Esophagus muscularis mucosa (tissue), 4 donors: ENCODE data around the gene OTOF. TPM values are rescaled to one million over a fixed set of nuclear protein-coding genes. Genes with fewer than 3 reads are reported as not detected.

Experiments used
- DNase-seq: peaks from one replicate; pipeline ENCODE4 v3.0.0-alpha.2; 2017; ENCODE audit errors: extremely low spot score
- H3K27ac ChIP-seq, 4 donors: fragments of 200-600 bp; sonication (generic); replicated peaks in 1 of 4; 1 replicate in 3 of 4; 2 replicates in 1 of 4; pipeline ENCODE4 v1.5.1; 2016 to 2019; ENCODE audit warnings: mild to moderate bottlenecking in 1 of 4
- H3K27me3 ChIP-seq, 4 donors: fragments of 200-600 bp; sonication (generic); one replicate each; pipeline versions ENCODE4 v1.5.1 to v1.6.0; 2016 to 2019
- H3K36me3 ChIP-seq, 4 donors: fragments of 200-600 bp; sonication (generic); one replicate each; pipeline ENCODE4 v1.5.1; 2016 to 2019
- H3K4me1 ChIP-seq, 4 donors: fragments of 200-600 bp; sonication (generic); one replicate each; pipeline ENCODE4 v1.5.1; 2016 to 2019
- H3K4me3 ChIP-seq, 4 donors: fragments of 200-600 bp; sonication (generic); 1 replicate in 2 of 4; 2 replicates in 2 of 4; pipeline ENCODE4 v1.5.1; 2016 to 2019; ENCODE audit warnings: mild to moderate bottlenecking in 4 of 4, moderate library complexity in 1 of 4
- H3K9me3 ChIP-seq, 4 donors: fragments of 200-600 bp; sonication (generic); 1 replicate in 3 of 4; 2 replicates in 1 of 4; pipeline ENCODE4 v1.5.1; 2016 to 2019
- CTCF ChIP-seq, 3 experiments: fragments of 200-600 bp in 2 of 3; fragments of 450-650 bp in 1 of 3; sonication (generic) in 2 of 3; IDR thresholded peaks; one replicate each; pipeline ENCODE4 v1.5.1; 2017 to 2019; ENCODE audit warnings: antibody characterized with exemption in 3 of 3, mild to moderate bottlenecking in 2 of 3, moderate library complexity in 1 of 3
- EP300 ChIP-seq: sonication (generic); formaldehyde crosslinking; IDR thresholded peaks from one replicate; pipeline ENCODE4 v1.6.1; 2017; ENCODE audit warnings: antibody characterized with exemption
- POLR2A ChIP-seq: fragments of 450-650 bp; IDR thresholded peaks from one replicate; pipeline ENCODE4 v1.6.1; 2017; ENCODE audit warnings: antibody characterized with exemption, moderate library complexity, mild to moderate bottlenecking, low read depth
- POLR2AphosphoS5 ChIP-seq, 2 donors: sonication (generic); formaldehyde crosslinking; IDR thresholded peaks; one replicate each; pipeline ENCODE4 v1.6.1; 2017; ENCODE audit warnings: antibody characterized with exemption in 2 of 2
- WGBS: methylation state at CpG from one replicate; pipeline ENCODE4 v1.1.5; 2018; 5-methylcytosine and 5-hydroxymethylcytosine counted together
- intact Hi-C: fragments of 100-400 bp; cut with DNase I; formaldehyde crosslinking; loops from one replicate; pipeline ENCODE4 v1.15.1; 2023
- total RNA-seq, 4 donors: library from RNA; depleted of rRNA; stranded (reverse); fragments of >200 nt; gene quantifications; one replicate each; pipeline versions ENCODE4 v1.1.0 to v1.2.1, GENCODE V29; 2016

OTOF gene
- total RNA-seq, 4 donors from 2014 or later = 0.13 to 1.5 (median 0.38) TPM

- Histone ChIP-seq H3K4me1 (peaks cover 0 to 11% (median 5%) of the 10 kb centered on the region in 4 donors), H3K9me3 (no peaks in the 10 kb centered on the region), H3K36me3 (no peaks in the 10 kb centered on the region), H3K27ac (no peak overlapping the region), H3K4me3 (no peak overlapping the region), H3K27me3 (no peaks in the 10 kb centered on the region)
- WGBS = 90% methylated on average over 8 of the region's 8 CpGs
- TF ChIP-seq EP300 (no peak), CTCF (IDR thresholded peaks at IDR 0.05) (no peak), POLR2A (no peak), POLR2AphosphoS5 (IDR thresholded peaks at IDR 0.05) (no peak)
- no peak for DNase-seq
- intact Hi-C loops = no loop called here
These were observed 13.7 kb upstream of the OTOF start for GRCh38 chr2:26491563-26492167.

DNA sequence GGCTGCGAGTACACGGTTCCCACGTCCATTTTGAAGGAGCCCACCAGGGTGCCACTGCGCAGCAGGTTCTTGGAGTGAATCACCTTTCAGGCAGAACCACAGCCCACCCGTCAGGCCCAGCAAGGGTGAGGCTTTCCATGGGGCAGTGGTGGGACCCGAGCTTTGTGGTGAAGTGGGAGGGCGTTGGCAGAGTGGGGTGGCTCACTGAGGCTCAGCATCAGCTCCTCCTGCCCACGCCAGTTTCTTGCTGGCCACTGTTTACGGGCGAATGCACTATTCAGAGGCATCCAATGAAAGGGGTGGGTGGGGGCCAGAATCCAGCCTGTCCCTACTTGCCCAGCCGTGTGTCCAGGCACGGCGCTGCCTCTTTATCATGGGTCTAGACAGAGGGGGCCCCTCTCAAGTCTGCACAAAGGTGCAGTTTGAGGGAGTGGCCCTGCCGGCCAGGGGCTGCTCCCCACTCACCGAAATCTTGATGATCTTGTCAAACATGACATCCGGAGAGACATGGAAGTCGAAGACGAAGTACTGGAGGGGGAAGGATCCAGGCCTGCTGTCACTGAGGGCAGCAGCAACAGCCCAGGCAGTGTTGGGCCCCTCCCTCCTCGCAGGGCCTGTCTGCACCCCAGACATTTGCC lies 11.4 kb upstream of the OTOF start:
- Histone ChIP-seq H3K4me3 (no peak overlapping the region), H3K4me1 (peaks cover 0 to 2% (median 0%) of the 10 kb centered on the region in 4 donors), H3K27ac (no peak overlapping the region), H3K36me3 (no peaks in the 10 kb centered on the region), H3K9me3 (no peaks in the 10 kb centered on the region), H3K27me3 (peaks cover 0 to 4% (median 0%) of the 10 kb centered on the region in 4 donors)
- DNase-seq = no peak
- TF ChIP-seq POLR2AphosphoS5 (IDR thresholded peaks at IDR 0.05) (no peak), POLR2A (no peak), CTCF (IDR thresholded peaks at IDR 0.05) (no peak), EP300 (no peak)
- 88% methylated on average over 16 of the region's 19 CpGs for WGBS
- intact Hi-C loops = no loop called here

DNA sequence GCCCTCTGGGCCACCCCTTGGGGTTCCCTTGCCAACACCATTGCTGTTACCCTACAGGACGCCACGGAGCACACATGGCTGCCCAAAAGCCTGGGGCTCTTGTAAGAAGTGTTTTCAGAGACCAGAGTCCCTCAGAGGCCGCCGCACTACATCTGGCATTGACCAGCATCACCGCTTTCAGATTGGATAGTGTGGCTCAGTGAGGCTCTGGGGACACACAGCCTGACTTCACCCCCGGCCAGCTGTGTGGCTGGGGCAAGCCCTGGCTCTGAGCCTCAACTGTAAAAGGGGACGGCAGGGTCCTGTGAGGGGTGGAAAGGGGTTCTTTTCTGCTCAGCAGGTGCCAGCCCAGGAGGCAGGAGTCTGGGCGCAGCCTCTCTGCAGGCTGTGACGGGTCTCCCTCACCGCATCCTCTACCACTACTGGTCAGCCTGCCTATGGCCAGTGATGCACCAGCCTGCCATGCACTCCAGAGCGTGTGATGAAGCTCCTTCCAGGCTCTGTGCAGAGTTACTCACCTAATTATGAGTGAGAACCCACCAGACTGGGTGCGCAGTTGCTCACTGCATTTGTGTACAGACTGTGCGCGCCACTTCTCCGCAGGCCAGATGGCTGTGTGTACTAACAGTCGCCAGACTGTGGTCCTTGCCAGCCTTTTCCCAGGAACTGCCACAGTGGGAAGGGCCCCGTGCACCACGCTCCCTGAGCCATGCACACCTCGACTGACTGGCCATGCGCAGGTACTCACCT lies 10.7 kb upstream of the OTOF start:
- H3K27ac ChIP-seq = no peak overlapping the region
- no peak overlapping the region for H3K4me3 ChIP-seq
- TF ChIP-seq CTCF (IDR thresholded peaks at IDR 0.05) = no peak
- no peak for TF ChIP-seq POLR2A
- TF ChIP-seq EP300 = no peak
- TF ChIP-seq POLR2AphosphoS5 (IDR thresholded peaks at IDR 0.05) = no peak
- 91% methylated on average over 13 of the region's 20 CpGs for WGBS
- H3K36me3 ChIP-seq = no peaks in the 10 kb centered on the region
- peaks cover 0 to 4% (median 0%) of the 10 kb centered on the region in 4 donors for H3K27me3 ChIP-seq
- H3K4me1 ChIP-seq = peaks cover 0 to 7% (median 0%) of the 10 kb centered on the region in 4 donors
- H3K9me3 ChIP-seq = no peaks in the 10 kb centered on the region
- intact Hi-C loops = no loop called here
- DNase-seq = no peak

DNA sequence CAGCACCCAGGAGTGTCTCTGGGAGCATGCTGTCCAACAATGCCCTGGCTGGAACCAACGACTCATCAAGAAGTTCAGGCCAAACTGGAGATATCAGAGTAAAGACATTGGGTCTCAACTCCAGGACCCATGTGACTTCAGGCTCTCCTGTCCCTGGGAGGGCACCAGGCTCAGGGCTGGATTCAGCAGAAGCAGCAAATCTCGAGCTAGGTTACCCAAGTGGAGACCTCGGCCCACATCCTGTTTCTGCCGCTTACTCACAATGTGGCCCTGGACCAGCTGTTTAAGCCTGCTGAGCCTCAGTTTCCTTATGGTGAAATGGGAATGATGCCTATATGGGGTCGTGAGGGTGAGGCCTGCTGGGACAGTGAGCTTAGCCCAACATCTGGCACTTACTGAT lies 9.3 kb upstream of the OTOF start:
- peaks cover 0 to 4% (median 0%) of the 10 kb centered on the region in 4 donors for H3K27me3 ChIP-seq
- peaks cover 0 to 7% (median 0%) of the 10 kb centered on the region in 4 donors for H3K4me1 ChIP-seq
- no peak for TF ChIP-seq POLR2AphosphoS5 (IDR thresholded peaks at IDR 0.05)
- no peak for TF ChIP-seq CTCF (IDR thresholded peaks at IDR 0.05)
- no peak for TF ChIP-seq POLR2A
- TF ChIP-seq EP300 = no peak
- WGBS = 82% methylated on average over 5 of the region's 5 CpGs
- intact Hi-C loops = no loop called here
- H3K4me3 ChIP-seq = no peak overlapping the region
- H3K36me3 ChIP-seq = no peaks in the 10 kb centered on the region
- no peak for DNase-seq
- H3K9me3 ChIP-seq = no peaks in the 10 kb centered on the region
- no peak overlapping the region for H3K27ac ChIP-seq
